ENCODE data around the gene LGALS1.

LGALS1 gene

DNA sequence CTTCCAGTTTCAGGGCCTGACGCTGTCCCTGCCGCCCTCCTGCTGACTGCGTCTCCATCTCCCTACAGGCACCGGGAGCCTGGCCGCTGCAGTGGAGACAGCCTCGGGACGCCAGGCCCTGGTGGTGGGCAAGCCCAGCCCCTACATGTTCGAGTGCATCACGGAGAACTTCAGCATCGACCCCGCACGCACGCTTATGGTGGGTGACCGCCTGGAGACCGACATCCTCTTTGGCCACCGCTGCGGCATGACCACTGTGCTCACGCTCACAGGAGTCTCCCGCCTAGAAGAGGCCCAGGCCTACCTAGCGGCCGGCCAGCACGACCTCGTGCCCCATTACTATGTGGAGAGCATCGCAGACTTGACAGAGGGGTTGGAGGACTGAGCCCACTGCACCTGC is 9.9 kb upstream of the LGALS1 start:
- H3K27me3 ChIP-seq (ENCODE audit: insufficient read depth, low read length), result no peaks in the 10 kb centered on the region
- no peaks in the 10 kb centered on the region for H3K9me2 ChIP-seq (ENCODE audit: low read depth, low read length)
- no peaks in the 10 kb centered on the region for H3K9me3 ChIP-seq (ENCODE audit: low read length)
- TF ChIP-seq, protein P1, sequence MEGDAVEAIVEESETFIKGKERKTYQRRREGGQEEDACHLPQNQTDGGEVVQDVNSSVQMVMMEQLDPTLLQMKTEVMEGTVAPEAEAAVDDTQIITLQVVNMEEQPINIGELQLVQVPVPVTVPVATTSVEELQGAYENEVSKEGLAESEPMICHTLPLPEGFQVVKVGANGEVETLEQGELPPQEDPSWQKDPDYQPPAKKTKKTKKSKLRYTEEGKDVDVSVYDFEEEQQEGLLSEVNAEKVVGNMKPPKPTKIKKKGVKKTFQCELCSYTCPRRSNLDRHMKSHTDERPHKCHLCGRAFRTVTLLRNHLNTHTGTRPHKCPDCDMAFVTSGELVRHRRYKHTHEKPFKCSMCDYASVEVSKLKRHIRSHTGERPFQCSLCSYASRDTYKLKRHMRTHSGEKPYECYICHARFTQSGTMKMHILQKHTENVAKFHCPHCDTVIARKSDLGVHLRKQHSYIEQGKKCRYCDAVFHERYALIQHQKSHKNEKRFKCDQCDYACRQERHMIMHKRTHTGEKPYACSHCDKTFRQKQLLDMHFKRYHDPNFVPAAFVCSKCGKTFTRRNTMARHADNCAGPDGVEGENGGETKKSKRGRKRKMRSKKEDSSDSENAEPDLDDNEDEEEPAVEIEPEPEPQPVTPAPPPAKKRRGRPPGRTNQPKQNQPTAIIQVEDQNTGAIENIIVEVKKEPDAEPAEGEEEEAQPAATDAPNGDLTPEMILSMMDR (IDR thresholded peaks at IDR 0.05; ENCODE audit: low read length), result no peak
- TF ChIP-seq EZH2 (IDR thresholded peaks at IDR 0.05; ENCODE audit: borderline replicate concordance, low read length), result no peak
- H3K4me2 ChIP-seq (ENCODE audit: low read length), result no peak overlapping the region
- H3K9ac ChIP-seq (ENCODE audit: low read length), result no peak overlapping the region
- no peaks in the 10 kb centered on the region for H4K20me1 ChIP-seq (ENCODE audit: insufficient read depth, low read length)
- H3K79me2 ChIP-seq (ENCODE audit: insufficient read depth, low read length), result peaks cover 38% of the 10 kb centered on the region
- no peaks in the 10 kb centered on the region for H3F3A ChIP-seq (ENCODE audit: insufficient read depth, low read length)
- H3K36me3 ChIP-seq (ENCODE audit: insufficient read depth, low read length), result peaks cover 68% of the 10 kb centered on the region
- H3K4me3 ChIP-seq (ENCODE audit: low read depth, low read length, poor library complexity, severe bottlenecking), result no peak overlapping the region
- H2AFZ ChIP-seq (ENCODE audit: low read length), result no peak overlapping the region
- no peak overlapping the region for H3K27ac ChIP-seq (ENCODE audit: low read depth, low read length, poor library complexity, severe bottlenecking)
- peaks cover 29% of the 10 kb centered on the region for H3K4me1 ChIP-seq (ENCODE audit: insufficient read depth, low read length, severe bottlenecking)

DNA sequence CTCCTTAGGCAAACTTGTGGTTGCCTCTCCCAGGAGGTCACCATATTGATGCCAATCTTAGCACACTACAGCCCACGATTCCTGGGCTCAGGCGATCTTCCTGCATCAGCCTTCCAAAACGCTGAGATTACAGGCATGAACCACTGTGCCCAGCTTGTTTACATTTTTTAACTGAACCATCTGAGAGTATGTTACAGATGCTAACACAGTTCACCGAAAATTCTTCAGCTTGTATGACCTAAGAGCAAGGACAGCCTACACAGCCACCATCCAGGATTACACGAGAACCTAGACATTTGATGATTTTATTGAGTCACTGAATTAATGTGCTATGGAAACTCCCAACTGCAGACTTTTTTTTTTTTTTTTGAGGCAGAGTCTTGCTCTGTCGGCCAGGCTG is 5.8 kb upstream of the LGALS1 start:
- H3K9me2 ChIP-seq (ENCODE audit: low read depth, low read length), result no peaks in the 10 kb centered on the region
- TF ChIP-seq EZH2 (IDR thresholded peaks at IDR 0.05; ENCODE audit: borderline replicate concordance, low read length), result no peak
- TF ChIP-seq, protein P1 (IDR thresholded peaks at IDR 0.05; ENCODE audit: low read length), result no peak
- H4K20me1 ChIP-seq (ENCODE audit: insufficient read depth, low read length), result no peaks in the 10 kb centered on the region
- peaks cover 42% of the 10 kb centered on the region for H3K36me3 ChIP-seq (ENCODE audit: insufficient read depth, low read length)
- H3K79me2 ChIP-seq (ENCODE audit: insufficient read depth, low read length), result peaks cover 4% of the 10 kb centered on the region
- H3K9ac ChIP-seq (ENCODE audit: low read length), result no peak overlapping the region
- H3K9me3 ChIP-seq (ENCODE audit: low read length), result no peaks in the 10 kb centered on the region
- H3F3A ChIP-seq (ENCODE audit: insufficient read depth, low read length), result no peaks in the 10 kb centered on the region
- H3K4me2 ChIP-seq (ENCODE audit: low read length), result no peak overlapping the region
- no peak overlapping the region for H2AFZ ChIP-seq (ENCODE audit: low read length)
- H3K4me1 ChIP-seq (ENCODE audit: insufficient read depth, low read length, severe bottlenecking), result no peaks in the 10 kb centered on the region
- no peaks in the 10 kb centered on the region for H3K27me3 ChIP-seq (ENCODE audit: insufficient read depth, low read length)
- no peak overlapping the region for H3K4me3 ChIP-seq (ENCODE audit: low read depth, low read length, poor library complexity, severe bottlenecking)
- H3K27ac ChIP-seq (ENCODE audit: low read depth, low read length, poor library complexity, severe bottlenecking), result no peak overlapping the region

DNA sequence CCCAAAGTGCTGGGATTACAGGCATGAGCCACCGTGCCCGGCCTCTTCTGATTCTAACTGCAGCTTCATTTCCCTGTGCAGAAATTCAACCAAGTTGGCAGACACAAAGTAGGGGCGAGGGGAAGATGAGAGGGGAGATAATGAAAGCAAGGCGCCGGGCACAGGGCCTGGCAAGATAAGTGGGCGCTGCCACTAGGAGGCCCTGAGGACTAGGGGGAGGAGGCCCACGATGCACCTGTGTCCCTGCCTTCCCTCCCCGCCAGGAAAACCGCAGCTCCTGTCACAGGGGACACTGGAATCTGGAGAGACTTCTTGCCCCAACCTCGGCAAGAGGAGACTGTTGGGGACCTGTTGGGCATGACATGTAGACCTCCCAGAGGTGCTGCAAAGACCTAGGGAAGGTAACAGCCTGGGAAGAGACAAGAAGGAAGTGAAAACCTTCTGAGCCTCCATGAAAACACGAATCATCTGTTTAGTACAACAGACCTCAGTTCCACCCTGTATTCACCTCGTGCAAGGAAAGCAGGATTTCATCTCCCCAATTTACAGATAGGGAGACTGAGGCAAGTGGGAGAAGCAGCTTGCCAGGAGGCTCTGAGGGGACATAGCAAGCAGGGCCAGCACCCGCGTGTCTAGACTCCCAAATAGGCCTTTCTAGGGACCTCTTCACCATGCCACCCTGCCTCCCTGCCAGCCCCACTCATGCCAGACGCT is 3.1 kb upstream of the LGALS1 start:
- no peaks in the 10 kb centered on the region for H3K27me3 ChIP-seq (ENCODE audit: insufficient read depth, low read length)
- TF ChIP-seq, protein P1 (IDR thresholded peaks at IDR 0.05; ENCODE audit: low read length), result peak; percentile 20; the same call in 1 of the 2 replicates
- no peak for TF ChIP-seq EZH2 (IDR thresholded peaks at IDR 0.05; ENCODE audit: borderline replicate concordance, low read length)
- no peak overlapping the region for H3K4me2 ChIP-seq (ENCODE audit: low read length)
- H3K27ac ChIP-seq (ENCODE audit: low read depth, low read length, poor library complexity, severe bottlenecking), result peak overlapping the region; percentile 55
- H3K9me2 ChIP-seq (ENCODE audit: low read depth, low read length), result no peaks in the 10 kb centered on the region
- H2AFZ ChIP-seq (ENCODE audit: low read length), result no peak overlapping the region
- H3K4me3 ChIP-seq (ENCODE audit: low read depth, low read length, poor library complexity, severe bottlenecking), result no peak overlapping the region
- peaks cover 26% of the 10 kb centered on the region for H3K4me1 ChIP-seq (ENCODE audit: insufficient read depth, low read length, severe bottlenecking)
- no peaks in the 10 kb centered on the region for H3F3A ChIP-seq (ENCODE audit: insufficient read depth, low read length)
- peaks cover 14% of the 10 kb centered on the region for H3K36me3 ChIP-seq (ENCODE audit: insufficient read depth, low read length)
- H3K9me3 ChIP-seq (ENCODE audit: low read length), result no peaks in the 10 kb centered on the region
- no peaks in the 10 kb centered on the region for H3K79me2 ChIP-seq (ENCODE audit: insufficient read depth, low read length)
- H4K20me1 ChIP-seq (ENCODE audit: insufficient read depth, low read length), result no peaks in the 10 kb centered on the region
- no peak overlapping the region for H3K9ac ChIP-seq (ENCODE audit: low read length)

All from OCI-LY1 (cell line).